ENCODE measurements around the gene ADAMTS17.
"Not testable (repeated sequence)": the region's sequence is repeated elsewhere in the genome, so short reads cannot be mapped to it uniquely, and the experiment has no call there.

Gene ADAMTS17

GRCh38 chr15:99929266-99929665 lies 412.5 kb downstream of the ADAMTS17 start:
- no peak overlapping the region for H3K4me3 ChIP-seq (replicated peaks; ENCODE audit: low read depth, low read length)
- DNase-seq (ENCODE audit: low read depth) = no peak
- TF ChIP-seq CTCF (IDR thresholded peaks at IDR 0.05; ENCODE audit: low read length, missing control alignments) = no peak

GRCh38 chr15:99928429-99928981 lies 413.3 kb downstream of the ADAMTS17 start:
- TF ChIP-seq CTCF (IDR thresholded peaks at IDR 0.05; ENCODE audit: low read length, missing control alignments) = peak; percentile 33

GRCh38 chr15:99926532-99926931 lies 415.2 kb downstream of the ADAMTS17 start:
- not testable (repeated sequence) for DNase-seq (ENCODE audit: low read depth); H3K4me3 ChIP-seq (replicated peaks; ENCODE audit: low read depth, low read length)

More at GRCh38 chr15:99928429-99928981, 413.3 kb downstream of the ADAMTS17 start:
- DNase-seq (ENCODE audit: low read depth) = peak; percentile 82
- H3K4me3 ChIP-seq (replicated peaks; ENCODE audit: low read depth, low read length) = peak overlapping the region; percentile 64

GRCh38 chr15:99925661-99926461 lies 415.9 kb downstream of the ADAMTS17 start:
- peak; percentile 10 for DNase-seq (ENCODE audit: low read depth)
- peak overlapping the region; percentile 43 for H3K4me3 ChIP-seq (replicated peaks; ENCODE audit: low read depth, low read length)
- no peak for TF ChIP-seq CTCF (IDR thresholded peaks at IDR 0.05; ENCODE audit: low read length, missing control alignments)

GRCh38 chr15:99923711-99924110 lies 418.1 kb downstream of the ADAMTS17 start:
- H3K4me3 ChIP-seq (replicated peaks; ENCODE audit: low read depth, low read length) = no peak overlapping the region
- DNase-seq (ENCODE audit: low read depth) = no peak
- TF ChIP-seq CTCF (IDR thresholded peaks at IDR 0.05; ENCODE audit: low read length, missing control alignments) = no peak
